BLaER1 treated with 17β-estradiol and CSF1 and Interleukin-3, amounts not matched to agents 10 nM and 100 nM (cell line): ENCODE measurements around the gene C10orf143.
"Not testable (repeated sequence)": the region's sequence is repeated elsewhere in the genome, so short reads cannot be mapped to it uniquely, and the experiment has no call there.

Experiments
- H3K27ac ChIP-seq, 11 experiments: shearing (Covaris generic); formaldehyde crosslinking; 2 replicates each; pipeline ENCODE4 v1.8.1; 2022
- H3K27me3 ChIP-seq, 11 experiments: shearing (Covaris generic); formaldehyde crosslinking; 2 replicates each; pipeline ENCODE4 v1.8.1; 2022
- H3K36me3 ChIP-seq, 11 experiments: shearing (Covaris generic); formaldehyde crosslinking; 2 replicates each; pipeline ENCODE4 v1.8.1; 2022
- H3K4me1 ChIP-seq, 10 experiments: shearing (Covaris generic); formaldehyde crosslinking; 2 replicates each; pipeline ENCODE4 v1.8.1; 2022
- H3K4me2 ChIP-seq, 11 experiments: shearing (Covaris generic); formaldehyde crosslinking; 2 replicates each; pipeline ENCODE4 v1.8.1; 2022
- H3K4me3 ChIP-seq, 10 experiments: shearing (Covaris generic); formaldehyde crosslinking; 2 replicates each; pipeline ENCODE4 v1.8.1; 2022
- H3K9ac ChIP-seq, 11 experiments: shearing (Covaris generic); formaldehyde crosslinking; 2 replicates each; pipeline ENCODE4 v1.8.1; 2022
- H3K9me3 ChIP-seq, 11 experiments: shearing (Covaris generic); formaldehyde crosslinking; replicated peaks in 1 of 11; 2 replicates each; pipeline ENCODE4 v1.8.1; 2022
- H4K20me1 ChIP-seq, 11 experiments: shearing (Covaris generic); formaldehyde crosslinking; 2 replicates each; pipeline ENCODE4 v1.8.1; 2022
- Cebpa-rat ChIP-seq, 11 experiments: shearing (Covaris generic); IDR thresholded peaks; 2 replicates each; pipeline ENCODE4 v1.8.1; 2022

The C10orf143 gene

DNA sequence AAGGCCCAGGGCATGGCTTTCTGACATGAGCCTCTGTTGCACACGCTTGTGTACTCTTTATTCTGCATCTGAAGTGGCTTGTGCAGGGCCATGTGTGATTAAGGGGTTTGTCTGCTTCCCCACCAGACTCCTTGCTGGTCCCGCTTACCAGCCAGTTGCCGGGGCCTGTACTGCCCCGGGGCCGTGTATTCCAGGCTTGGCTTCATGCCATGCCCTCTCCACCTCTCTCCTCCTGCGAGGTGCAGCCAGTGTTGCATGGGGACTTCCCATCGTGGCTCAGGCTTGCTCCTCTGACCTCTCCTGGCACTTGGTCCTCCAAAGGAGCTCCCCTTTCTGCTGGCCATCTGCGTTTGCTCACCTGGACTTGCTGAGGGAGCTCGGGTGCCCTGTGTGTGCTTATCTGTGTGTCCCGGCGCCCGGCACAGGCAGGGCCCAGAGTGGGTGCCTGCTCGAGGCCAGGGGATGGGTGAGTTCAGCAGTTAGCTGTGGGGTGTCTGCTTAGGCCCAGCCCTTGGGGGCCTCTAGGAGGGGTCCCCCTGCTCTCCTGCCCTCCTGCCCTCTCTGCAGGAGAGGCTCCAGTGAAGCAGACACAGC, 11.0 kb upstream of the C10orf143 start:
- no peak overlapping the region for H3K27ac ChIP-seq
- H3K9ac ChIP-seq, result no peak overlapping the region
- H3K4me3 ChIP-seq, result no peak overlapping the region
- no peak for TF ChIP-seq Cebpa-rat (IDR thresholded peaks at IDR 0.05)
- no peaks in the 10 kb centered on the region; a peak in 1 of 22 replicates for H3K36me3 ChIP-seq
- no peaks in the 10 kb centered on the region for H3K27me3 ChIP-seq
- no peaks in the 10 kb centered on the region for H4K20me1 ChIP-seq
- H3K4me1 ChIP-seq, result peaks cover 0 to 4% (median 0%) of the 10 kb centered on the region in 10 experiments; a peak in 2 of 20 replicates
- H3K9me3 ChIP-seq, result peaks cover 20 to 28% (median 23%) of the 10 kb centered on the region in 11 experiments
- no peak overlapping the region for H3K4me2 ChIP-seq

DNA sequence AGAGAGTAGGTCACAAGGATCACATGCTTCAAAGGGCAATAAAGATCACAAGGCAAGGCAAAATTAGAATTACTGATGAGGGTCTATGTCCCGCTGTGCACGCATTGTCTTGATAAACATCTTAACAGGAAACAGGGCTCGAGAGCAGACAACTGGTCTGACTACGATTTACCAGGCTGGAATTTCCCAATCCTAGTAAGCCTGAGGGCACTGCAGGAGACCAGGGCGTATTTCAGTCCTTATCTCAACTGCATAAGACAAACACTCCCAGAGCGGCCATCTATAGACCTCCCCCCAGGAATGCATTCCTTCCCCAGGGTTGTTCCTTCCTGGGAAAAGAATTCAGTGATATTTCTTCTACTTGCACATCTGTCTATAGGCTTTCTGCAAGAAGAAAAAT, 6.9 kb upstream of the C10orf143 start:
- H4K20me1 ChIP-seq, H3K4me1 ChIP-seq: not testable (repeated sequence)

GRCh38 chr10:130116942-130117341, 6.3 kb upstream of the C10orf143 start:
- not testable (repeated sequence) for H3K4me2 ChIP-seq, H3K36me3 ChIP-seq, H3K27me3 ChIP-seq, H3K27ac ChIP-seq, H3K4me3 ChIP-seq, H3K9ac ChIP-seq, H4K20me1 ChIP-seq
- peaks cover 0 to 11% (median 2%) of the 10 kb centered on the region in 10 experiments; a peak in 4 of 20 replicates for H3K4me1 ChIP-seq
- peaks cover 26 to 51% (median 35%) of the 10 kb centered on the region in 11 experiments for H3K9me3 ChIP-seq

More for the DNA sequence above, 6.9 kb upstream of the C10orf143 start:
- H3K36me3 ChIP-seq, H3K27me3 ChIP-seq, H3K27ac ChIP-seq, H3K4me2 ChIP-seq, H3K9ac ChIP-seq, H3K4me3 ChIP-seq: not testable (repeated sequence)
- H3K9me3 ChIP-seq, result peaks cover 24 to 49% (median 35%) of the 10 kb centered on the region in 11 experiments

DNA sequence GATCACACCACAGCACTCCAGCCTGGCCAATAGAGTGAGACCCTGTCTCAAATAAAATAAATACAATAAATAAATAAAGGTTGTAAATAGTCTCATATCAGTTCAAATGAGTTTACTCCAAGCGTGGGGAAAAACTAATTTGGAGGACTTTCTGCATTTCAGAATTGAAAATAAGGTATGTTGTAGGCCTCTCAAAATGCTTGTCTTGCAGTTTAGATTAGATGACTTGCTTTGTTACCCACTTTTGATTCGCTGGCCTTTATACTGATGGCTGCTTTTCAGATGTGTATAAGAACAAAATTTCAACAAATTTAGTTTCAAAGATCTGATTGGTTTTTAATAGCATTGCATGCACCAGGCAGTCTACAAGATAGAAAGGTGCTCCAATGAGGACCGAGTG, 2.2 kb upstream of the C10orf143 start:
- peak overlapping the region in 5 of 11 experiments; percentile 66 to 99 (median 96); a peak in 5 of 22 replicates for H3K4me2 ChIP-seq
- H3K4me1 ChIP-seq, result peaks cover 13 to 27% (median 21%) of the 10 kb centered on the region in 10 experiments
- no peak overlapping the region for H3K9ac ChIP-seq
- no peaks in the 10 kb centered on the region for H3K27me3 ChIP-seq
- H3K9me3 ChIP-seq, result peaks cover 16 to 42% (median 23%) of the 10 kb centered on the region in 11 experiments
- TF ChIP-seq Cebpa-rat (IDR thresholded peaks at IDR 0.05), result no peak
- no peak overlapping the region for H3K27ac ChIP-seq
- H3K36me3 ChIP-seq, result peaks cover 0 to 3% (median 0%) of the 10 kb centered on the region in 11 experiments; a peak in 1 of 22 replicates
- H4K20me1 ChIP-seq, result peaks cover 0 to 10% (median 7%) of the 10 kb centered on the region in 11 experiments; a peak in 9 of 22 replicates
- H3K4me3 ChIP-seq, result no peak overlapping the region

GRCh38 chr10:130111852-130112180, 1.2 kb upstream of the C10orf143 start:
- no peak for TF ChIP-seq Cebpa-rat (IDR thresholded peaks at IDR 0.05)
- H3K9ac ChIP-seq, result peak overlapping the region; percentile 85 to 95 (median 91)

DNA sequence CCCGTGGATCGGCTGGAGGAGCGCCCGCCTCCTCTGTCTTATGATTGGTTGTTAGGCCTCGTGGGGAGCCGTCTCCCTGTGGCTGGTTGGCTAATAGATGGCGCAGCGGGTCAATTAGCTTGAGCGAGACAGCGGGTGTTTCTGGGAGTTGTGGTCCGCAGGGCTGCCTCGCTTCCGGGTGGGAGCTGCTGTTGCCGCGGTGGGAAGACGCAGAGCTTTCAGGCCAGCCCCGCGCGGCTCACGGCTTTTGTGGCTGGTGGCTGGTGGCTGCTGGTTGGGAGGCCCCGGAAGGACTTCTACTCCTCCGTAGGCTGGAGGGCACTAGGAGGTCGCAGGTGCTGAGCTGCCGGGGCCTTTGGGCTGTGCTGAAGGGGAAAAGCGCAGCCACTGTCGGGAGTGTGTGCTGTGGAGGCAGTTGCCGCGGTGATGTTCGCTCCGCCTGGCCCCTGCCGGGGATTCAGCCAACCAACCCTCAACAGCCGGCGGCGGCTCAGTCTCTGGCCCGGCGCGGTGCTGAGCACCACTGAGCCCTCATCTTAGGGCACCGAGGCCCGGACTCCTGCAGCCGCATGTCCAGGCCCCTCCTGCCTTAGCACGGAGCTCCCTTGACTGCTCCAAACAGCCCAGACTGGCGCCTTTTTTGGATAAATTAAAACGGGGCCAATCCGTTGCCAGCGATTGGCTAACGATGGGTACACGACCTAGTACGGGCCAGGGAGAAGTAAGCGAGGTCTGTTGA, 652 bp upstream of the C10orf143 start:
- no peak for TF ChIP-seq Cebpa-rat (IDR thresholded peaks at IDR 0.05)
- Histone ChIP-seq H3K4me2 (peak overlapping the region; percentile 66 to 99 (median 95)), H3K27ac (peak overlapping the region; percentile 76 to 95 (median 92)), H3K36me3 (peaks cover 0 to 6% (median 0%) of the 10 kb centered on the region in 11 experiments; a peak in 1 of 22 replicates), H3K4me1 (peaks cover 13 to 35% (median 21%) of the 10 kb centered on the region in 10 experiments), H3K4me3 (peak overlapping the region; percentile 66 to 86 (median 75)), H3K9me3 (peaks cover under 1 to 27% (median 8%) of the 10 kb centered on the region in 11 experiments; a peak in 19 of 22 replicates), H3K27me3 (no peaks in the 10 kb centered on the region), H3K9ac (peak overlapping the region; percentile 85 to 95 (median 91)), H4K20me1 (peaks cover 0 to 10% (median 7%) of the 10 kb centered on the region in 11 experiments; a peak in 9 of 22 replicates)

More at GRCh38 chr10:130111852-130112180, 1.2 kb upstream of the C10orf143 start:
- H4K20me1 ChIP-seq, result peaks cover 0 to 10% (median 7%) of the 10 kb centered on the region in 11 experiments; a peak in 9 of 22 replicates
- peak overlapping the region in 10 of 11 experiments; percentile 86 to 95 (median 92); a peak in 20 of 22 replicates for H3K27ac ChIP-seq
- peaks cover 6 to 32% (median 13%) of the 10 kb centered on the region in 11 experiments; a peak in 21 of 22 replicates for H3K9me3 ChIP-seq
- H3K36me3 ChIP-seq, result 0 out of 22 replicates have a peak, but pooled peaks cover 0 to 6% (median 0%) of the 10 kb centered on the region in 11 experiments
- peak overlapping the region; percentile 66 to 99 (median 94) for H3K4me2 ChIP-seq
- H3K4me3 ChIP-seq, result peak overlapping the region; percentile 66 to 86 (median 75)
- H3K27me3 ChIP-seq, result no peaks in the 10 kb centered on the region
- peaks cover 13 to 35% (median 21%) of the 10 kb centered on the region in 10 experiments for H3K4me1 ChIP-seq

DNA sequence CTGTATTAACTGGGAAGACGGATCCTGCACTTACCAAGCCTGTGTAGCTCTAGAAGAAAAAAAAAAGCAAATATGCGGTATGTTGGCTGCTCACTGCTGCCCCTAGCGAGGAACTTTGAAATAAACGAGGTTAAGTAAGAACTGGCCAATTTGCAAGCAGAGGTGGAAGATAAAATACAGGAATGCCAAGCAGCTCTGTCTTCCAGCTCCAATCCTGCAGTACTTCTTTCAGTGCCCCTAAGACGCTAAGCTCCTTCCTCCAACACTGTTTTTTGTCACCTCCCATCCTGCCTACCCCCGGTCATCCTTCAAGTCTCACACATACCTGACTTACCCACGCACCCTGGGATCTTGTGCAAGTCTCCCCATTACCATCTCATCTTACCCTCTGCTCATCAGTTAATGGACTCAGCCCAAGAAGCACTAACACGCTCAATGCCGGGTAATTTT, 809 bp downstream of the C10orf143 start:
- peaks cover 0 to 10% (median 7%) of the 10 kb centered on the region in 11 experiments; a peak in 9 of 22 replicates for H4K20me1 ChIP-seq
- no peak for TF ChIP-seq Cebpa-rat (IDR thresholded peaks at IDR 0.05)
- peak overlapping the region; percentile 85 to 95 (median 91) for H3K9ac ChIP-seq
- peaks cover 0 to 17% (median 4%) of the 10 kb centered on the region in 11 experiments; a peak in 6 of 22 replicates for H3K36me3 ChIP-seq
- peak overlapping the region; percentile 66 to 86 (median 75) for H3K4me3 ChIP-seq
- peak overlapping the region; percentile 76 to 95 (median 92); a peak in 21 of 22 replicates for H3K27ac ChIP-seq
- no peaks in the 10 kb centered on the region for H3K27me3 ChIP-seq
- peaks cover 13 to 35% (median 21%) of the 10 kb centered on the region in 10 experiments for H3K4me1 ChIP-seq
- peaks cover 0 to 12% (median 0%) of the 10 kb centered on the region in 11 experiments; a peak in 2 of 22 replicates for H3K9me3 ChIP-seq
- peak overlapping the region; percentile 86 to 99 (median 95) for H3K4me2 ChIP-seq

- no peak for TF ChIP-seq Cebpa-rat (IDR thresholded peaks at IDR 0.05)
- peaks cover 0 to 10% (median 7%) of the 10 kb centered on the region in 11 experiments; a peak in 9 of 22 replicates for H4K20me1 ChIP-seq
- H3K4me1 ChIP-seq, result peaks cover 13 to 35% (median 21%) of the 10 kb centered on the region in 10 experiments
- H3K36me3 ChIP-seq, result peaks cover 0 to 24% (median 7%) of the 10 kb centered on the region in 11 experiments; a peak in 10 of 22 replicates
- peak overlapping the region; percentile 66 to 86 (median 75); a peak in 18 of 20 replicates for H3K4me3 ChIP-seq
- no peaks in the 10 kb centered on the region for H3K27me3 ChIP-seq
- peak overlapping the region; percentile 85 to 95 (median 91); a peak in 21 of 22 replicates for H3K9ac ChIP-seq
- H3K27ac ChIP-seq, result 0 out of 22 replicates have a peak overlapping the region, but pooled peaks of 1 of the 11 experiments have one; percentile 92
- H3K9me3 ChIP-seq, result peaks cover 0 to 9% (median 0%) of the 10 kb centered on the region in 11 experiments; a peak in 2 of 22 replicates
- H3K4me2 ChIP-seq, result peak overlapping the region; percentile 86 to 99 (median 95)
These were observed 1.6 kb downstream of the C10orf143 start for GRCh38 chr10:130108934-130109604.

DNA sequence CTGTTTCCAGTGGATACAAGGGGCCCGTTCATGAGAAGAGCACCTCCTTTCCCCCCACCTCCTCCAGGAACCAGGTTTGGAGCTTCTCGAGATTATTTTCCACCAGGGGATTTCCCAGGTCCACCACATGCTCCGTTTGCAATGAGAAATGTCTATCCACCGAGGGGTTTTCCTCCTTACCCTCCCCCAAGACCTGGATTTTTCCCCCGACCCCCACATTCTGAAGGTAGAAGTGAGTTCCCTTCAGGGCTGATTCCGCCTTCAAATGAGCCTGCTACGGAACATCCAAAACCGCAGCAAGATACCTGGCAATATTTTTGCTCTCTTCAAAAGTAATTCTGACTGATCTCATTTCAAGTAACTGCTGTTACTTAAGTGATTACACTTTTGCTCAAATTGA, 2.5 kb downstream of the C10orf143 start:
- H3K27me3 ChIP-seq, H3K9ac ChIP-seq, H3K4me3 ChIP-seq, H3K9me3 ChIP-seq, H3K27ac ChIP-seq: not testable (repeated sequence)
- Histone ChIP-seq H3K36me3 (peaks cover 0 to 32% (median 13%) of the 10 kb centered on the region in 11 experiments; a peak in 12 of 22 replicates), H3K4me2 (0 out of 22 replicates have a peak overlapping the region, but pooled peaks of 2 of the 11 experiments have one; percentile 0 to 30), H4K20me1 (peaks cover 0 to 10% (median 7%) of the 10 kb centered on the region in 11 experiments; a peak in 9 of 22 replicates), H3K4me1 (peaks cover 13 to 35% (median 21%) of the 10 kb centered on the region in 10 experiments)
